Measurements from ENCODE around the gene CPPED1. TPM values are rescaled to one million over a fixed set of nuclear protein-coding genes. Genes with fewer than 3 reads are reported as not detected.

The CPPED1 gene
- polyA plus RNA-seq, 1 donor: 25.1 TPM

DNA sequence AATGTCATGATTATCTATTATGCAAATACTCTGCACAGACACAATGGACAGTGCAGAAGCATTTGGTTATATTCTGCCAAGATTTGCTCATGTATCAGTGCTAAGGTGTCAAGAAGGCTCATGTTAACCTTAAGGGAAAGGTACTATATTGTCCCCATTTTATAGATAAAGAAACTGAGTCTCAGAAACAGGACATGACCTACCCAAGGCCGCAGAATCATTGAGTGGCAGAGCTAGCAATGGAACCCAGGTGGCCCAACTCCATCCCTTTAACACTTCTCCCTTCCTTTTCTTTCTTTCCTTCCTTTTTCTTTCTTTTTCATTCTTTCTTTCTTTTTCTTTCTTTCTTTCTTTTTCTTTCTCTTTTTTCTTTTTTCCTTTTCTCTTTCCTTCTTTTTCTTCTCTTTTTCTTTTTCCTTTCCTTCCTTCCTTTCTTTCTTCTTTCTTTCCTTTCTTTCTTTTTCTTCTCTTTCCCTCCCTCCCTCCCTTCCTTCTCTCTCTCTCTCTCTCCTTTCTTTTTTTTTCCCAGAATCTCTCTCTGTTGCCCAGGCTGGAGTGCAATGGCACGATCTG lies 149.8 kb downstream of the CPPED1 start:
- H3K4me1 ChIP-seq (ENCODE audit: control insufficient read depth, insufficient read depth, low read length): no peaks in the 10 kb centered on the region

DNA sequence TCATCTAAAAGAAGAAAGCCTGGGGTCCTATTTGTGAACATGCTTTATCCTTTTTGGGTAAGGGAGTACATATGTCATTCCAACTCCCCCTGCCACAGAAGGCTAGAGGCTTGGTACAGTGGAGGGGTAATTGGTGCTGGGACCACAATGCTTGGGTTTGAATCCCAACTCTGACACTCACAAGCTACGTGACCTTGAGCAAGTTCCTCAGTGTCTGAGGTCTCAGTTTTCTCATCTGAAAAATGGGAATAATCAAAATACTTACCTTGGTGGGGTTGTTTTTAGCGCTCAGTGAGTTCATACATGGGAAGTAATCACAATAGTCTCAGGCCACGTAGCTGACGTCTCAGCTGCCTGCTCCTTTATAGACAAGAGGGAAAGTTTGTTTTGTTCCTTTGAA lies 150.8 kb downstream of the CPPED1 start:
- Histone ChIP-seq H3K36me3 (ENCODE audit: control insufficient read depth, insufficient read depth, low read length) (no peaks in the 10 kb centered on the region), H3K4me3 (ENCODE audit: low read length) (no peak overlapping the region), H3K27ac (ENCODE audit: low read length) (no peak overlapping the region), H3K27me3 (ENCODE audit: control insufficient read depth, insufficient read depth, low read length) (no peaks in the 10 kb centered on the region), H3K4me1 (ENCODE audit: control insufficient read depth, insufficient read depth, low read length) (no peaks in the 10 kb centered on the region), H3K9me3 (ENCODE audit: control insufficient read depth, low read depth, low read length) (peaks cover 2% of the 10 kb centered on the region)
- no peak for DNase-seq
- no CpG with 5 or more reads among the region's 4 CpGs for WGBS (ENCODE audit: insufficient coverage, low lambda C conversion rate)

More for the DNA sequence above, 149.8 kb downstream of the CPPED1 start:
- peaks cover 8% of the 10 kb centered on the region for H3K9me3 ChIP-seq (ENCODE audit: control insufficient read depth, low read depth, low read length)
- H3K36me3 ChIP-seq (ENCODE audit: control insufficient read depth, insufficient read depth, low read length): no peaks in the 10 kb centered on the region
- no peak overlapping the region for H3K4me3 ChIP-seq (ENCODE audit: low read length)
- no peak overlapping the region for H3K27ac ChIP-seq (ENCODE audit: low read length)
- no peaks in the 10 kb centered on the region for H3K27me3 ChIP-seq (ENCODE audit: control insufficient read depth, insufficient read depth, low read length)
- no peak for DNase-seq
- WGBS (ENCODE audit: insufficient coverage, low lambda C conversion rate): 92% methylated on average over 1 of the region's 2 CpGs

DNA sequence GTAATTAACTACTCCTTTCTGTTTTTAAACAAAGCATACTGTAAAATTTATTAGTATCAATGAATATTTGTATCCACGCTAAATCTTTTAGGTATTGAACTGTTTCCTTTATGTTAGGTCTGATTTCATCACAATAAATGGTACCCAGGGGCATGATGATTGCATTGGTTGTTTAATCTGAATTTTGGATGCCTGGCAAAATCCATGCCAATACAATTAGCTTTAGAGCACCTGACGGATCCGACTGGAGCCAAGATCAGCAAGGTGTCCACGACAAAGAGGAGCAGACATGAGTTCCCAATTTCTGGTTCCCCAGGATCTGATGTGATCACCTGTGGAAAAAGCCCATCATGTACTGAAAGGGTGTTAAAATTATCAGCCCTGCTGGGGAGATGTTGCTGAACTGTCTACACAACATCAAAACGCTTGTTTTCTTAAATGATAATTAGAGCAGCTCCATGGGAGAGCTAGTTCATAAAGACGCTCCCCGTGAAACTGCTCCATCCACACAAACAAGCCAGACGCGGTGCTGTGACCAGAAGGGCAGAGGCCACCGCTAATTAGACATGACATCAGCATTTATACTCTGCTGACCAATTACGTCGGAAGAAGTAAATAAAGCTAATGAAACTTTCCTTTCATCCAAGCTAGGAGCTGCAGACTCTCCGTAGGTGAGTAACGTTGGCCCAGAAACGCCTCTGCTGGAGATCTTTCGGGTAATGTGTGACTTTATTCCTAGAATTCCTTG lies 151.7 kb downstream of the CPPED1 start:
- no peak for DNase-seq
- no peak overlapping the region for H3K4me3 ChIP-seq (ENCODE audit: low read length)
- no peak overlapping the region for H3K27ac ChIP-seq (ENCODE audit: low read length)
- H3K36me3 ChIP-seq (ENCODE audit: control insufficient read depth, insufficient read depth, low read length): no peaks in the 10 kb centered on the region
- H3K4me1 ChIP-seq (ENCODE audit: control insufficient read depth, insufficient read depth, low read length): no peaks in the 10 kb centered on the region
- 66% methylated on average over 5 of the region's 16 CpGs for WGBS (ENCODE audit: insufficient coverage, low lambda C conversion rate)
- H3K9me3 ChIP-seq (ENCODE audit: control insufficient read depth, low read depth, low read length): no peaks in the 10 kb centered on the region
- H3K27me3 ChIP-seq (ENCODE audit: control insufficient read depth, insufficient read depth, low read length): no peaks in the 10 kb centered on the region

DNA sequence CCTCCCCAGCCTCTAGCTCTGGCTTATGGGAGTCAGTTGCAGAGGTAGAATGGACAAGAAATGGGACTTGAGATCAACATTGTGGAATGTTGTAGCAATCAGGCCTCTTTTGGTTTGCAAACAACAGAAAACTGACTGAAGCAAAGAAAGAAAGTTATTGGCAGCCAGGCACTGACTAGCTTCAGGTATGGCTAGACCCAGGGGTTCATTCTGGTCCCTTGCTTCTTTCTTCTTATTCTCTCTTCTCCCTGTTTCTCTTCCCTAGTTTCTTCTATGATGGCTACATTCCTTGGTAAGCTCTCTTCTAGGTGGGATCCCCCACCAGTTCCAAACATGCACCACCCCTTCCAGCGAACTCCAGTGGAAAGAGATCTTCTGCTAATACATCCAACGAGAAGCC lies 154.3 kb downstream of the CPPED1 start:
- no CpG with 5 or more reads among the region's 2 CpGs for WGBS (ENCODE audit: insufficient coverage, low lambda C conversion rate)
- Histone ChIP-seq H3K9me3 (ENCODE audit: control insufficient read depth, low read depth, low read length) (no peaks in the 10 kb centered on the region), H3K36me3 (ENCODE audit: control insufficient read depth, insufficient read depth, low read length) (no peaks in the 10 kb centered on the region), H3K27ac (ENCODE audit: low read length) (no peak overlapping the region), H3K27me3 (ENCODE audit: control insufficient read depth, insufficient read depth, low read length) (no peaks in the 10 kb centered on the region), H3K4me1 (ENCODE audit: control insufficient read depth, insufficient read depth, low read length) (no peaks in the 10 kb centered on the region), H3K4me3 (ENCODE audit: low read length) (no peak overlapping the region)
- no peak for DNase-seq

DNA sequence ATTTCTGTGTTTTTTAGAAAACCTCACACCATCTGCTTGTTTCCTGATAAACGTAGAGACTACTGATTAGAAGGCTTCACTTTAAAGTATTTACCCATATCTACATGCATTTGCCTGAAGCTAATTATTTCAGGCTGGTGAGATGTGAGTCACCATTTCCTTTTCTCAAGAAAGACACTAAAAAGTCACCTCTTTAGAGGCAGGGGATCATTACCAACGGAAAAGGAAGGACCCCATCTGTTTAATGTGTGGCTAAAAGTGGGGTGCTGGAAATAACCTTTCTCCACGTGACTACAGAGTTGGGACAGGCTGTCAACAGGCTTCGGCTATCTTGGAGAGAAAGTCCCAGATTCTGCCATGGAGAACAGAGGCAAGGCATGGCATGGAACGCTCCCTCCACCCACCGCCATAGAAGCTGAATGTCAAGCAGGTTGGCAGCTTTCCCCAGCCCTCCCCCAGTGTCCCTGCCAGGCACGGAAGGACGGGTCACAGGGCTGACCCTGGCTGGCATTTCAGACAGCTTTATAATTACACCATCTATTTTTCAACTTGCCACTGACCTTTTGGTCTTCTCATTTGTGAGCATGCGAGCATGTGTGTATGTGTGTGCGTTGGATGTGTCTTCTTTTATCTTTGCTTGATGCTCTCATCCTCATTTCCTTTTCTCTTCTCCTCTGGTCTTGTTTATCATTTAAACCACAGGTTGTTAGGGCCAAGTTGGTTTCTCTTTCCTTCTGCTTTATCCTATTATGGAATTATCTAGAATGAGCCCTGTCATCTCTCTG lies 157.0 kb downstream of the CPPED1 start:
- 91% methylated on average over 3 of the region's 10 CpGs for WGBS (ENCODE audit: insufficient coverage, low lambda C conversion rate)
- DNase-seq: no peak

DNA sequence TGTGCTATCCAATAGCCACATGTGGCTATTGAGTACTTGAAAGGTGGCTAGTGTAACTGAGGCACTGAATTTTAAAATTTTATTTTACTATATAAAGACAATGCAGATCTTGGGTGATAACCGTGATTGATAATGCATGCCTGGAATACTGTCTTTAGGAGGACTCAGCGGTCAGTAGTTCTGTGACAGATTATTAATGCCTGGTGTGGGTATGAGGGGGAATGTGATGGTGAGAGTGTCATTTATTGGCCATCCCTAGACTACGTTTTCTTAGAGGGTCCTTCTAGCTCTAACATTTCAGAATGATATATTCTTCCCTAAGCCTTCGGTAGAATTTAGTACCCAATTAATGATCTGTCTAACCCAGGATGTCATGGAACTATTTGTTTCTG lies 157.6 kb downstream of the CPPED1 start:
- WGBS (ENCODE audit: insufficient coverage, low lambda C conversion rate): no CpG with 5 or more reads among the region's 4 CpGs
- Histone ChIP-seq H3K9me3 (ENCODE audit: control insufficient read depth, low read depth, low read length) (no peaks in the 10 kb centered on the region), H3K36me3 (ENCODE audit: control insufficient read depth, insufficient read depth, low read length) (no peaks in the 10 kb centered on the region), H3K4me3 (ENCODE audit: low read length) (no peak overlapping the region), H3K27me3 (ENCODE audit: control insufficient read depth, insufficient read depth, low read length) (no peaks in the 10 kb centered on the region), H3K4me1 (ENCODE audit: control insufficient read depth, insufficient read depth, low read length) (no peaks in the 10 kb centered on the region), H3K27ac (ENCODE audit: low read length) (no peak overlapping the region)
- no peak for DNase-seq

More for the DNA sequence above, 157.0 kb downstream of the CPPED1 start:
- H3K27me3 ChIP-seq (ENCODE audit: control insufficient read depth, insufficient read depth, low read length): no peaks in the 10 kb centered on the region
- H3K36me3 ChIP-seq (ENCODE audit: control insufficient read depth, insufficient read depth, low read length): no peaks in the 10 kb centered on the region
- no peak overlapping the region for H3K4me3 ChIP-seq (ENCODE audit: low read length)
- no peaks in the 10 kb centered on the region for H3K4me1 ChIP-seq (ENCODE audit: control insufficient read depth, insufficient read depth, low read length)
- no peak overlapping the region for H3K27ac ChIP-seq (ENCODE audit: low read length)
- H3K9me3 ChIP-seq (ENCODE audit: control insufficient read depth, low read depth, low read length): no peaks in the 10 kb centered on the region

DNA sequence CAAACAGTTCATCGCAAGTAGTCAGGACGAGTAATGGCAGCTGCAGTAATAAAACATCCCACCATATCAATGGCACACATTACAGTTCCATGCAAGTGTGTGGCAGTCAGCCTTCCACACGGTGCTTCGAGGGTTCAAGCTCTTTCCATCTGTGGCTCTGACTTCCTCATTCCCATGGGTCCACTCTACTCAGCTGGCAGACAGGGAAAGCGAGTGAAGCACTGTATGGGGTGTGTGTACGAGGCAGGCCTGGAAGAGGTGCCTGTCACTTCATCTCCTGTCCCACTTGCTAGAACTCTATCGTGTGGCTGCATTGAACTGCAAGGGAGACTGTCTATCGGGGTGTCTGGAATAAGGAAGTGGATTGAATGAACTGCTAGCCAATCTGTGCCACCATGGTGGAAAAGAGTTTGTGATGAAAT lies 160.6 kb downstream of the CPPED1 start:
- no peak for DNase-seq
- Histone ChIP-seq H3K9me3 (ENCODE audit: control insufficient read depth, low read depth, low read length) (no peaks in the 10 kb centered on the region), H3K27me3 (ENCODE audit: control insufficient read depth, insufficient read depth, low read length) (no peaks in the 10 kb centered on the region), H3K4me1 (ENCODE audit: control insufficient read depth, insufficient read depth, low read length) (no peaks in the 10 kb centered on the region), H3K4me3 (ENCODE audit: low read length) (no peak overlapping the region), H3K36me3 (ENCODE audit: control insufficient read depth, insufficient read depth, low read length) (no peaks in the 10 kb centered on the region), H3K27ac (ENCODE audit: low read length) (no peak overlapping the region)
- no CpG with 5 or more reads among the region's 8 CpGs for WGBS (ENCODE audit: insufficient coverage, low lambda C conversion rate)

DNA sequence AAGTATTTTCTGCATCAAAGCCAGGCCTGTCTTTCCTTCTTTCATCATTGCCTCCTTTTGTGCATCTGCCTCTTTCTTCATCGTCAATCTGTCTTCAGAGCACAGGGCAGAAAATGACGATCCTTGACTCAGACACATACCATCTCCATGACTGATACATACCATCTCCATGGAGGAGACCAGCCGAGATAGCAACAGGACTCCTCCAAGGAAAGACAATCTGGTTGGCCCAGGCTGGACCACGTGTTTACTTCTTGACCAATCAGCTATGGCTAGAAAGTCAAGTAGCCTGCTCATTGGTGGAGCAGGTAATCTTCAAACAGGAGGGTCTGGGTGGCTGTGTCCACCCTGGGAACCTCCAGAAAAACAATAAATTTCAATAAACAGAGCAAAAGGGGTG lies 164.6 kb downstream of the CPPED1 start:
- no peak overlapping the region for H3K4me3 ChIP-seq (ENCODE audit: low read length)
- H3K27ac ChIP-seq (ENCODE audit: low read length): no peak overlapping the region
- no peaks in the 10 kb centered on the region for H3K27me3 ChIP-seq (ENCODE audit: control insufficient read depth, insufficient read depth, low read length)
- no peak for DNase-seq
- H3K9me3 ChIP-seq (ENCODE audit: control insufficient read depth, low read depth, low read length): no peaks in the 10 kb centered on the region
- H3K36me3 ChIP-seq (ENCODE audit: control insufficient read depth, insufficient read depth, low read length): no peaks in the 10 kb centered on the region
- H3K4me1 ChIP-seq (ENCODE audit: control insufficient read depth, insufficient read depth, low read length): no peaks in the 10 kb centered on the region
- 100% methylated on average over 1 of the region's 4 CpGs for WGBS (ENCODE audit: insufficient coverage, low lambda C conversion rate)

DNA sequence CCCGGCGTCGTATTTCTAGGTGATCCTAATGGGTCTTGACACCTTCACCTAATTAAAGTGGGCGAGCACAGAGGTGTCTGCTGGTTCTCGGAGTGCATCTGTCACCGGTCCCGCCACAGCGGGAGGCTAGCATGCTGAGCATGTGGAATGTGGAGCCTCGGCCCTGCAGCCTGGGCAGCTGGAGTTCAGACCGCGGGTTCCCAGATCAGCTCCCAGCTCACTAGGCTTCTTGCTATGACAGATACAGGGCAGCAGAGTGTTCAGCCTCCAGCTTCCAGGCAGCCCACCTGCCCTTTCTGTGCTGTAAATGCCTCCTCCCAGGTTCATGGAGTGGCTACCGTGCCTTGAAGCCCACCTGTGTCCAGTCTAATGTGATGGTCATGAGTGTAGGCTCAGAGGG lies 166.7 kb downstream of the CPPED1 start:
- no peak for DNase-seq
- Histone ChIP-seq H3K4me3 (ENCODE audit: low read length) (no peak overlapping the region), H3K9me3 (ENCODE audit: control insufficient read depth, low read depth, low read length) (no peaks in the 10 kb centered on the region), H3K36me3 (ENCODE audit: control insufficient read depth, insufficient read depth, low read length) (no peaks in the 10 kb centered on the region), H3K4me1 (ENCODE audit: control insufficient read depth, insufficient read depth, low read length) (no peaks in the 10 kb centered on the region), H3K27ac (ENCODE audit: low read length) (no peak overlapping the region), H3K27me3 (ENCODE audit: control insufficient read depth, insufficient read depth, low read length) (no peaks in the 10 kb centered on the region)
- WGBS (ENCODE audit: insufficient coverage, low lambda C conversion rate): no CpG with 5 or more reads among the region's 12 CpGs

DNA sequence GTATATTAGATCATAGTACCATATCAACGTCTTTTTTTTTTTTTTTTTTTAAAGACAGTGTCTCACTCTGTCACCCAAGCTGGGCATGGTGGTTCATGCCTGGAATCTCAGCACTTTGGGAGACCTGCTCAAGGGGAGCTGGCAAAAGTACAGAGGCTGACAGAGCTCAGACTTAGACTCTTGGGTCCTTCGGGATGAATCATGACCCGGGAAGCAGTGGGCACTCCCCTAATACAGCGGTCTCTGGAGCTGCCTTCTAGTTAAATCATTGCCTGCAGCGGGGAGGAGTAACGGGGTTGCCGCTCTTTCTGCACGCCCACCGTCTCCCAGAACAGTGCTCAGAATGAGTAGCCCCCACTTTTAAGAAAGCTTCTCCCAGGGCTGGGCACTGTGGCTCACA lies 174.4 kb downstream of the CPPED1 start:
- H3K4me3 ChIP-seq (ENCODE audit: low read length): no peak overlapping the region
- 80% methylated on average over 1 of the region's 9 CpGs for WGBS (ENCODE audit: insufficient coverage, low lambda C conversion rate)

More for the DNA sequence above, 174.4 kb downstream of the CPPED1 start:
- no peaks in the 10 kb centered on the region for H3K4me1 ChIP-seq (ENCODE audit: control insufficient read depth, insufficient read depth, low read length)
- no peaks in the 10 kb centered on the region for H3K36me3 ChIP-seq (ENCODE audit: control insufficient read depth, insufficient read depth, low read length)
- no peaks in the 10 kb centered on the region for H3K27me3 ChIP-seq (ENCODE audit: control insufficient read depth, insufficient read depth, low read length)
- H3K27ac ChIP-seq (ENCODE audit: low read length): no peak overlapping the region
- DNase-seq: no peak
- no peaks in the 10 kb centered on the region for H3K9me3 ChIP-seq (ENCODE audit: control insufficient read depth, low read depth, low read length)
